ENCODE measurements around the gene CORO2B.

CORO2B gene

DNA sequence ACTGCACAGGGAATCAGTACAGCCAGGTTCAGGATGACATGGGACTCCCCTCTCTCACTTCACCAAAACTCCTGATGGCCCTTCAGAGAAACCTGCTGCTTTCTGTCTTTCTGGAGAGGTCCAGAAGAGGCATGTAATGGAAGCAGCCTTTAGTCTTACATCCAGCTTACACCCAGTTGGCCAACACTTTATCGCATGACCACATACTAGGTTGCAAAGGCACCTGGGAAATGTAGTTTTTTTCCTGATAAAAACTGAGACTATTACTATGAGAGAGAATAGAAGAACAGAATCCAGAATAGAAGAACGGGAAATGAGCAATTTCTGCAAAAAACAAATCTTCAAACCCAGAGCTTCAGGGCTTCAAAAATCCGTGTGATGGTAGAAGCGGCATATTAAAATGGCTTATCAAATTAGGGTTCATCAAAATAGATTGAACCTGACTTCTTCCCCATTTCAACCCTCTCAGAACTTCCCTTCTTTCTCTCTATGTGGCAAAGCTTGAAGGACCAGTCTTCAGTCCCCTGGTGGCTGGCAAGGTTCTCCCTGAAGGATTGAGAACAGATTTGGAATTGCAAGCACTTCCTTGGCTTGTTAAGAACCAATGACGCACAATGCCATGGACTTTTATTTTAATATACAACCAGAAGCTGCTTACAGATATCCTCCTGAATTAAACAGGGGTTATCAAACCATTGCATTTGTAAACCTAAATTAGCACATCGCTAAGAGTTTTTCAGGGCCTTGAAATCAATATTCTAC is 34.4 kb downstream of the CORO2B start:
- no peak for DNase-seq

DNA sequence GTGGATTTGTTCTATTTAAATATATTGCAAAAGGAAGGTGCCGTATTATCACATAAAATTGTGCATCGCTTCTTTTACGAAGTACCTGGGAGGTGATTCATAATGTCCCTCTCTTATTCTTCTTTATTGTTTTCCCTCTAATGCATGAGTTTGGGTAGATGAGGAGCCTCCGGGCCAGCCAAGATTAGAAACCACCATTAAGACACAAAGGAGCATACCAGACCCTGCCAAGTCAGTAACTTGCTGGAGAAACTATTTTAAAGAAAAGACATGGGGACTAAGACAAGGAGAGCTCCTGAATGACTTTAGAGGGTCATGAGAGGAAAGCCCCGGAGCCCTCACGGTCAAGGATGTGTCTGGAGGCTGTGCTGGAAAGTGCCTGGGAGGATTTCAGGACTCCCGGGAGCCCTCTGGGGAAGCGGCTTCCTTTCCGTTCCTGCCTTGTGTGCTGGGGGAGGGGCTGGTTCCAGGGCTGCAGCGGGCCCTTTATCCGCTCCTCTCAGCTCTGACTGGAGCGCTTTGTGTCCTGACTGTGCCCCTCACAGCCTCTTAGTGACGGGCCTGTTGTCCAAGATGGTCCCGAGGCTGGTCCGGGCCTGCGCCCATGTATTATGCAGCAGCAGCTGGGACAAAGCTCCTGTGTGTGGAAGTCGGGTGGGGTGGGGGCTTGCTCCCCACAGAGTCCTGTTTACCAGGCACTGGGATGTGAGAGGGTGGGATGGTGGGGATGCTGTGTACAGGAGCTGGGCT is 35.7 kb downstream of the CORO2B start:
- no peak for DNase-seq

DNA sequence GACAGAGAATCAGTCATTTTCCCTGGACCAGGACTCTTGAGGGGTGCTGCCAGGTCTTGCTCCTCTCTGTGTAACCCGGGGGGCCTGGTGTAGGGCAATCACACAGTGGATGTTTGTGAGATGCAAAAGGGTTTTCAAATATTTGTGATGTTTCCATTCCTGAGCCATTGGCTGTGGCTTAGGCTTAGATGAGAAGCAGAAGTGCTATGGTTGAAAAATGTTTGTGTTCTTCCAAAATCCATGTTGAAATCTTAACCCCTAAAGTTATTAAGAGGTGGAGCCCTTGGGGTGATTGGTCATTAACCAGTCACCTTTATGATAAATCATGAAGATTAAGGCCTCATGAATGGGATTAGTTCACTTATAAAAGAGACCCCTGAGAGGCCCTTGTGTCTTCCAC is 36.5 kb downstream of the CORO2B start:
- DNase-seq = no peak

DNA sequence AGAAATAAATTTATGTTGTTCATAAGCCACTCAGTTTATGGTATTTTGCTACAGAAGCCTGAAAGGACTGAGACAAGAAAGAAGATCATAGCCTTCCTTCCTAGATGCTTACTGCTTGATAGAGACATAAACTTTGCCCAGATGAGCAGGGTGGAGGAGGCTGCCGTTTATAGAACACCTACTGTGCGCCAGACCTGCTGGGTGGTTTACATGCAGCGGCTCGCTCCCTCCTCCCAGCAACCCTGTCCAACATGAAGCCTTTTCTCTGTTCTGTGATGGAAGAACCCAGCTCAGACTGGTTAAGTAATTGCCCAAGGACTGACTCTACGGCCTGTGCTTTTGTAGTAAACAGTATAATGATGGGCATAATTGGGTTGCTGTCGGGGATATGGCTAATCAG is 37.0 kb downstream of the CORO2B start:
- DNase-seq = no peak

DNA sequence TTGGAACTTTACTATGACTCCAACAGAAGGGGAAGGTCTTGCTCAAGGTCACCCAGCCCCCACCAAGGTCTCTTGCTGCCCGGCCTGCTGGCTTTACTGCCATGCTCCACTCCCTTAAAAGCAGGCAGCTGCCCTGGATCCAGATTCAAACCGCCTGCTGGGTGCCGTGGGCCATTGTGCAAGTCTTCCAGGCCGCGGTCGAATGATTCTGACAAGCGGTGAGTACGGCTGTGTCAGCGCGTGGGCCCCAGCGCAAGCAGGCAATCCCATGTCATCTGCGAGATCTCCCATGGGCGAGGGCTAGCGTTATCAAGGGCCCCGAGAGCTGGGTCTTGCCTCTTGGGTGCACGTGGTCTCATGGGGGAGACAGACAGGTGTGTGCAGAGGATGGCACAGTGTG is 37.6 kb downstream of the CORO2B start:
- no peak for DNase-seq

DNA sequence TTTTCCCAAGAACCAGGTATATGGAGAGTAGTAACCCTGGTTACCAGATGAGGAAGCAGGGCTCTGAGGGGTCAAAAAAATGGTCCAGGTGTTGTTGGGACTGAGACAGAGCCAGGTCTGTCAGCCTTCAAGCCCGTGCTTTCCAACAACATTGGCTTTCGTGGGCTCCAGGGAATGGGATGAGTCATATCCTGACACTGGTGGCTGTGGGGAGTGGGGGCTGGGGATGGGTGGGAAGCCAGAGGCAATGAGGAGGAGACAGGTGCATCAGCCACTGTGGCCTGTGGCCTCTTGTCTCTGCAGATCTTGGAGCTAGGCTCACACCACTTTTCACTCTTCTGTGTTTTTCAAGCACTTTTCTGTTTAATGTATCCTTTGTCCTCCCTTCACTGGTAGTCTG is 38.2 kb downstream of the CORO2B start:
- no peak for DNase-seq

DNA sequence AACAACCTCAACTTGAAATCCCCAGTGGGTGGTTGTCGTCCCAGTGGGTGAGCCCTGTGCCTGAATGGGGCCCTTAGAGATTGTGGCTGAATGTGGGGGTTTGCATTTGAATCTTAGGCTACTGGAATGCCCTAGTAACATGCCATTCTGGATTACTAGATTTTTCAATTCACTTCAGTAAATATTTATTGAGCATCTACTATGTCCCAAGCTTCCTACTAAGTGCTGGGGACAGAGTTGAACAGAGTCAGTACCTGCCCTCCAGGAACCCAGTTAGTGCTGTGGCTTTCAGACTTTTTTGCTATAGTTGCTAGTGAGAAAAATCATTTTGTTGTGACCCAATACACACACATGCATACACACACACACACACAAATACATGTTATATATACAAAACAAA is 39.0 kb downstream of the CORO2B start:
- no peak for DNase-seq

DNA sequence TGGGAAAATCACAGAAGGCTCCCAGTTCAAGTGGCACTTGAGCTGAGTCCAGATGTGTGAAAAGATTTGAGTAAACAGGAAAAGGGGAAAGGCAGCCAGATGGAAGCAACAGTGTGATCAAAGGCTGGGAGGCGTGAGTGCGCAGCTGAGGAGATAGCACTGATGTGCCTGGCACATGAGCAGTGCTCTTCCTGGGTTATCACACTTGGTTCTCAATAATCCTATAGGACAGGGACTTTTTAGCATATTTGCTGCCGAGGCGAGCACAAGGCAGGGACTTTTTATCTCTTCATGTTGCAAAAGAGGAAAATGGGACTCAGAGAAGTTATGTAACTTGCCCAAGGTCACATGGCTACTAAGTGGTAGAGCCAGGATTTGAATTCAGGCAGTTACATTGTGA is 39.6 kb downstream of the CORO2B start:
- DNase-seq = no peak

DNA sequence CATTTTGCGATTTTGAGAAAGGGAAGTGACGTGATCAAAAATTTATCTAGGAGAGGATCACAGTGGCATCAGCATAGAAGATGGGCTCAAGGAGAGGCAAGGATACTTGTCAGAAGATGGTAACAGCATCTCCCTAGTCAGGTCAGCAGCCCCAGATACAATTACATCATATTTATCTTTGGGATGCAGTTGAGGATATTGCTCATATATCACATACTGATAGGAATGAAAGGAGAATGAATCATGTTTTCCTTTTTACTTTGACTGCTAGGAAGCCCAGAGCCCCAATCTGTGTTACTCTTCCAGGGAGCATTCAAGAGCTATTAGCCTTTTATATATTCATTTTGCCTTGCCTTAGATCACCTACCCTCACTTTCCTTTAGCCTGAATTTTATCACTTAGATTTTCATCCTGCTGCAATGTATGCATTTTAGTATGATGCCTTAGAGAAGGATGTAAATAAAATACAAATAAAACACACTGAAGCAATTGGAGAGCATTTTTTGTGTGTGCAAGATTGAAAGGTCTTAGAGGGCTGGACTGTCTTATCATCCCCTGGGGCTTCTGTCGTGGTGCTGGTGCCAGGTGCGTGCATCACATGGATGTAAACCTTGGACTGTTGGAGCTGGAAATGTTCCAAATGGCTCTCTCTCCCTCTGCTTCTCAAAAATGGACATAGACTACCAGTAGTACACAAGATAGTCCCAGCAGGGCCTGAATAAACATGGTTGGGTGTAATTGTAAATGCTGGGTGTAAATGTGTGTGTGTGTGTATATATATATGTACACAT is 40.3 kb downstream of the CORO2B start:
- DNase-seq = no peak

DNA sequence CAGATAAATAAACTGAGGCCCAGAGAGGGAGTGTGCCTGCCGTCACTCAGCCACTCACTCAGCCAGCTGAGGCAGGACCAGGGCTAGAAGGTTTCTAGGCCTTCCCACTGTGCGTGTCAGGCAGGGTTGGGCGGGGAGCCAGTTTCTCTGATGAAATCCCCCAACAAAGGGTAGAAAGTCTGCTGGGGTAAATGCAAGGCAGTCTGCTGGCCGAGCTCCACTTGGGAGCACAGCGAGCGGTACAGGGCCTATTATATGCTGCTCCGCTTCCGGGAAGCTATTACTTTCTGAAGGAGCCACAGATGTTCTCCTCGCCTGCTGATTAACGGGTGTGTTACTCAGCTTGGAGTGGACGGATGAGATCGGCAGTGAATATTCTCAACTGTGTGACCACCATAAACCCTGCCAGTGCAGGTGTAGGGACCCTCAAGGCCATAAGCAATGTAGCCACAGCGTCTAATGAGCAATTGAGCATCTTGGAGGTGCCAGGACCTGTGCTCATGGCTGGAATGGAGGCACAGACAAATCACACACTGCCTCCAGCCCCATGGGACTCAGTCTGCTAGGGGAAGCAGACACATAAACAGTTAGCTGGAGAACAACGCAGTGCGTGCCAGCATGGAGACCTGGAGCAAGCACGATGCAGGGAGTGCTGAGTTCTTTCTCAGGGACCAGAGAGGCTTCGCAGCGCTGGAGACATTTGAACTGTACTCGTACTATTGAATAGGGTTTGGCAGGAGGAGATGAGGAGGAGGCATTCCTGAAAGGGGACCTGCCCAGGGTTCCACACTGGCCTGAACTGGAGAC is 42.1 kb downstream of the CORO2B start:
- DNase-seq = no peak

DNA sequence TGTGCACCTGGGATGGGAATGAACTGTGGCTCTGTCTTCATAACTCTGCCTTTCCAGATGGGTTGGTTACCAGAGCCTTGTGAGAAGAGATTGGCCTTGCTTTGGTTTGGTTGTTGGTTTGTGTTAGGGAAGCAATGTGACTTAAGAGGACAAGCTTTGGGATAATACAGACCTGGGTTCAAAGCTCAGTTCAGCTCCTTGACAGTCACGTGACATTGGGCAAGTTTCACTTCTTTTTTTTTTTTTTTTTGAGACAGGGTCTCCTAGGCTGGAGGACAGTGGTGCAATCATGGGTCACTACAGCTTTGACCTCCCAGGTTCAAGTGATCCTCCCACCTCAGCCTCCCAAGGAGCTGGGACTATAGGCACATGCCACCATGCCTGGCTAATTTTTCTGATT is 42.7 kb downstream of the CORO2B start:
- DNase-seq = no peak

DNA sequence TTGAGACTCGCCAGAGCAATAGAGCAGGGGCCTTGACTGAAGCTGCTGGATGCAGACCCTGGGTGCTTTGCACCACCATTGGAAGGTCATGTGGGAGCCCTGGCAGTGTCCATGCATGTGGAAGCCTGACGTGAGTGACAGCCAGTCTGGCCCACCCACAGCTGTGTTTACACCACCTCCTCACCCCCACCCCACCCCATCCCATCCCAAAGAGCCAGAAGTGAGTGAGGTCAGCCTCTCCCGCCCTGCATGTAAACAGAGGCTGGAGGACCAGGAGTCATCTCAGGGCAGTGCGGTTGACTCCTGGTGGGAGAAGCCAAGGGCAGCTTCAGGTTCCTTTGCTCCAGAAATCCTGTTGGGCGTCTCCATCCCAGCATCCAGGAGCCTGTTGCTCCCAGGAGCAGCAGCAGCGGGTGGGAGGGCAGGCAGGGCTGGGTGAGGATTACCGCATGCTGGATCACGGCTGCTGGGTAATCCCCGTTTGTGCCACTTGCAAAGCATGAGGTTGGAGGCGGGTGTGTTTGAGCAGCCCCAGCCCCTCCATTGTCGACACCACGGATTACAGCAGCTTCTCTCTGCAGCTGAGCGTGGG is 44.6 kb downstream of the CORO2B start:
- no peak for DNase-seq

DNA sequence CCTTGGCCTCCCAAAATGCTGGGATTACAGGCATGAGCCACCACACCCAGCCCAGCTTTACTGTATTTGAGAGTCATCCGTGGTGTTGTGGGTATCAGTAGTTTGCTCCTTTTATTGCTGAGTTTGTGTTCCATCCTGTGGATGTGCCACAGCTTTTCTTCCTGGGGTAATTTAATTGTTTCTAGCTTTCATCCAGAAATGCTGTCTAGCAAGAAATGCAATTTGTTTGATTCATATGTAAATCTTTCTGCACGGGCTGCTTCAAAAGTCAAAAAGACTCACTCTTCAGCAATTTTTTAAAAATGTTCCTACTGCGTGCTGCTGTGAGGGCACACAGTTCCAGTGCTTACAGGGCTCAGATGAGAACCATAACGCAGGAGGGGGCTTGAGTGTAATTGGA is 47.1 kb downstream of the CORO2B start:
- no peak for DNase-seq

DNA sequence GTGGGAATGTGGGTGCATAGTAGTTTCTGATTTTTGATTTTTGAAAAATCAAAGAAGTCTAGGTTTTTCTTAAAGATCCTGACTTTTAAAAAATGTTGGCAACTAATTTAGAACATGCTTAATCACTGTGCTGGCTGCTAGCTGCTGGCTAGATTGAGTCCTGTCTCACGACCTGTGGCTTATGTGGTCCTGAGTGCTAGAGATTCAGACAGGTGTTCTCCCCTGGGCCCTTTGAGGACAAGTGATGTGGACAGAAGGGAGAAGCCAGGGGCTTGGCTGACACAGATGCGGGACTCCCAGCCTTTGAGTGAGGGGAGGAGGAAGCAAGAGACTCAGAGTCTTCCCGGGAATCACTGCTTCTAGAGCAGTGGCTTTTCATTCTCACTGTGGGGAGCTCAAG is 47.5 kb downstream of the CORO2B start:
- no peak for DNase-seq

DNA sequence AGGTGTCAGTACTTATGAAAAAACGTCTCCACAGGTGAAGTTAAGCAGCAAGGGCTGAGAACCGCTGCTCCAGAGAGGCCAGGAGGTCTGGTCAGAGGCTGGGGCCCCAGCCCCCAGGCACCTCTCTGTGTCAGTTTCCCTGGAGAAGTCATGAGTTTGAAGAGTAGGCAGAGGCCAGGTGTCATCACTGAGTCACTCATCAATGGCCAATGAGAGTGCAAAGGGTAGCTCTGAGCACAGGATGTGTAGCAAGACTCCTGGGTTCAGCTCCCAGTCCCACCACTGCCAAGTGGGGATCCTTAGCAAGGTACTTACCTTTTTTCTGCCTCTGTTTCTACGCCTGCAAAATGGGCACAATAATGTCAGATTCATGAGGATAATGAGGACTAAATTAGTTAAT is 47.9 kb downstream of the CORO2B start:
- DNase-seq = no peak

DNA sequence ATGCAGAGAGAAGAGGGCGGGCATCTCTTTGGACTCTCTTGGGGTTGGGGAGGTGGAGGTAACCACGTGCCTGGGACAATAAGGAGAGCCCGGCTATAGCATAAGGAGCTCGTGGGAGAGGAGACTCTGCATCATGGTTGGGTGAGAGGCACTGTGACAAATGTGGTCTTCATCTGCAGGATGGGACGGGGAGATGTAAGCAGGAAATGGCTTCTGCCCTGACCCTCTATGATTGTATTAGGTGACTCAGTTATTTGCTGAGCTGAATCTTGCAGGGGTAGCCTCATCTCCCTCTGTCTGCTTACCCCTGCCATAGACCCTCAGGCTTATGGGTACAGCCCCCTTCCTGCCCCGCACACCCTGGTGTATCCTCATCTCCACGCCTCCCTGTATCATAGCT is 48.7 kb downstream of the CORO2B start:
- DNase-seq = no peak

DNA sequence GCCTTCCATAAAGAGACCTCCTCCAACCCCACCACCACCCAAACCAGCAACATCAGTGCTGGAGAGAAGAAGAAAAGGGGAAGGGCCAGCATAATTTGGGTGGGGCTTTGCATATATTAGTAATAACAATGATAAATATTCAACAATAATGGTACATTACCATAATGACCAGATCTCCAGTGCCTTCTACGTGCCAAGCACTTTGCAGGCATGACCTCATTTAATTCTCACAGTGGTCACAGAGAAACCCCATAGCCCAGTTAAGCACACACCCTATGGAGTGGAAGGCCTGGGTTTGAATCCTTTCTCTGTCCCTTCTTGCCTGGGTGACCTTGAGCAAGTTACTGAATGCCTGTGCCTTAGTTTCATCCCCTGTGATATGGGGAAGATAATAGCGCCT is 49.2 kb downstream of the CORO2B start:
- no peak for DNase-seq

DNA sequence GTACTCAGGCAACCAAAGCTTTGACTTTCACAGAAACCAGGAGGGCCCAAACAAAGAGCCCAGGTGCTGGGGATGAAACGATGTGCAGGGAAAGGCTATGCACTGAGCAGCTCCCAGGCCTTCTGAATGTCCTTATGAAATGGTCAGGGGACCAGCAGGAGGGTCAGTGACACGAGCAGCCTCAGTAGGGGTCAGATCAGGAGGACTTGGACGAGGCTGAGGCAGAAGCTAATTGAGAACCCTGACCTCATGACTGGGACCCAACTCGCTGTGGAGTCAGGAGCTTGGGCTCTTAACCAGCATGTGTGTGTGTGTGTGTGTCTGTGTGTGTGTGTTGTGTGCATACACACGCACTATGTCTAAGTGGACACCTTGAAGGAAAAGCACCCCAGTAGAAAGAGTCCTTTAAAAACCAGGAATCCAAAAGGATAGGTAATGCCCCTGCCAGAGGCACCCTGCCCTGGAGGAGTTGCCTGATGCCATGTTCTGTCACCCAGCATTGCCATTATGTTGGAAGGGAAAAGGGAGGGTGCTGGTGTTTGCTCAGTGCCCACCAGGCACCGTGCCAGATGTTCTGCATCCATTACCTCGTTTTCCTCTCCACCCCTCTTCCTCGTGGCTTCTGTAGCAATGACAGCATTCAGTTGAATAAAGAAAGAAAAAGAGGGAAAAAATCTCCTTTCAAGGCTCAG is 50.9 kb downstream of the CORO2B start:
- no peak for DNase-seq

DNA sequence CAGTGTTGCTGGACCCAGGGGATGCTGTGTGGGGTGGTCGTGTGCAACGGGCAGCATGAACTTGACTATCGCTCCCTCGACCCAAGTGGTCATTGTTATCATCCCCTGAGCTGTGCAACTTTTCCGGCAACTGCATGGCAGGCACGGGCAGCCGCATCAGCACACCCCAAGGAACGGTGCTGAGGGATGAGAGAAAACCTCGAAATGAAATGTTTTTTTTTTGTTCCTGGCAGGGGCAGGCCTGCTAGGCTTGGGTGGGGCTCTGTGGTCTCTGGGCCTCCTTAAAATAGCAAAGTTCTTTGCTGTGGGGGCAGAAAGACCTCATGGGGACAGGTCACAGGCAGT is 51.4 kb downstream of the CORO2B start:
- no peak for DNase-seq

DNA sequence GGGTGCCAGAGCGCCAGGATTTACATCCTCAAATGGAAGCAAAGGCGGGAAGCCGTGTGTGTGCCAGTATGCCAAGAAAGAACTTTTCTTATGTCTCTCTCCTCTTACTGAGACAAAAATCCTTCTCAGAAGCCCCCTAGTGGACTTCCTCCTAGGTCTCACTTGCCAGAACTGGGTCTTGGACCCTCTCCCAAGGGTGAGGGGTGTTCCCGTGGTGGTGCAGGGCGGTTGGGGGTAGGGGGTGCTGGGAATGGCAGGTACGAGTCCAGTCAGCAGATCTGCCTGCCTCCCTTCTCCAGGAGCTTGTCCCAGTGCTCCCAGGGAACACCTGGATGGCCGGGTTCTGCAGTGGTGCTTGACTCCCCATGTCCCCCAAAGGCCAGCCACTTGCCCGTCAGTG is 52.0 kb downstream of the CORO2B start:
- DNase-seq = no peak

DNA sequence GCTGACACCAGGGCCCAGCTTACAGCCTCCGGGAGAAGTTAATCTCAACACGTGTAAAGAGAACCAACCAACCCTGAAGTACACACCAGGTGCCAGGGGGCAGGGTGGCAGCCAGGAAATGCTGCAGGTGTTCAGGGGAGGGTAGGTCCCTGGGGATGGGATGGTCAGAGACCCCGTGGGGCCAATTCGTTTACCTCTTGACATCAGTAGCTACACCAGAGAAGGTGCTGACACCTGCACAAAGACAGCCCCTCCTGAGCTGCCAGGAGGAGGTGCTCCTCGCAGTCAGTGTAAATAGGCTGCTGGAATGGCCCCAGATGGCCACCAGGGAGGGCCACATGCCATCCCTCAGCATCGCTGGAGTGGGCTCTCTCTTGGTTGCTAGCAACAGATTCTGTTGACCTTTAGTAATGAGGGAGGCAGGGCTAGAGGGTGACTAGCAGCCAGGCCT is 52.8 kb downstream of the CORO2B start:
- no peak for DNase-seq

DNA sequence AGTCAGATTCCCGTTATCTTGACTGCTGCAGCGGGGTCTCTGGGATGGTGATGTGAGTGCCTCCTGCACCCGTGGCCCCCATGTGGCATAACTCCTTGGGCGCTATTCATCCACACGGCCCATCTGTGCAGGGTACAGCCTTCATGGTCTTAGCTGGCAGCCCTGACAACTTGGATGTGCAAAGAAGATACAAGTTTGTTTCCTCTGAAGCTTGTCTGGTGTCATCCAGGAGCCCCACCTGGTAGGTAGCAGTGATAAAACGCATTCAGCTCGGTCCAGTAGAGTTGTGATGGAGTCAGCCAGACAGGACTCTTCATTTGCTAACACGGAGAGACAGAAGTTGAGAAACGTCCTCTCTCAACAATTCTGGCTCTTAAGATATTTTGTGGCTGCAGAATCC is 53.3 kb downstream of the CORO2B start:
- DNase-seq = no peak

Data from amniotic stem cell (primary cell).